Glutamatergic neuron (in vitro differentiated cells): ENCODE measurements around the gene MYH7B. TPM values are rescaled to one million over a fixed set of nuclear protein-coding genes. Genes with fewer than 3 reads are reported as not detected.

Source experiments
- DNase-seq: peaks from one replicate; pipeline ENCODE4 v3.0.0; 2022
- H3K27ac Mint-ChIP-seq: one replicate; pipeline ENCODE4 v1.8.0; 2020; ENCODE audit warnings: mild to moderate bottlenecking, mixed read lengths, inconsistent platforms; ENCODE audit not compliant: unreplicated experiment
- H3K27me3 Mint-ChIP-seq: one replicate; pipeline ENCODE4 v1.8.0; 2020; ENCODE audit warnings: mild to moderate bottlenecking, moderate library complexity, mixed read lengths, inconsistent platforms; ENCODE audit not compliant: unreplicated experiment
- H3K36me3 Mint-ChIP-seq: one replicate; pipeline ENCODE4 v1.8.0; 2020; ENCODE audit warnings: mild to moderate bottlenecking, mixed read lengths, inconsistent platforms; ENCODE audit not compliant: unreplicated experiment
- H3K4me1 Mint-ChIP-seq: one replicate; pipeline ENCODE4 v1.8.0; 2020; ENCODE audit warnings: mild to moderate bottlenecking, low read depth, mixed read lengths, inconsistent platforms; ENCODE audit not compliant: unreplicated experiment
- H3K4me3 Mint-ChIP-seq: one replicate; pipeline ENCODE4 v1.8.0; 2020; ENCODE audit warnings: mild to moderate bottlenecking, mixed read lengths, inconsistent platforms; ENCODE audit not compliant: unreplicated experiment
- H3K9me3 Mint-ChIP-seq: one replicate; pipeline ENCODE4 v1.8.0; 2020; ENCODE audit warnings: mild to moderate bottlenecking, moderate library complexity, mixed read lengths, inconsistent platforms; ENCODE audit not compliant: unreplicated experiment
- CTCF ChIP-seq: fragments of 200-600 bp; sonication (generic); IDR thresholded peaks from one replicate; pipeline ENCODE4 v1.5.0; 2021; ENCODE audit not compliant: partially characterized antibody, unreplicated experiment
- total RNA-seq: library from RNA; stranded (reverse); fragmentation: NEBNext Ultra II Directional; extraction: Animal tissue kit (Norgen Biotek cat#: 25700); gene quantifications from one replicate; pipeline ENCODE4 v1.2.1, GENCODE V29; 2021; ENCODE audit not compliant: unreplicated experiment

The MYH7B gene
- total RNA-seq, 1 donor from 2014 or later, result 1.5 TPM

GRCh38 chr20:34989670-34990069 is 34.0 kb downstream of the MYH7B start:
- peaks cover 5% of the 10 kb centered on the region for H3K4me1 Mint-ChIP-seq
- no peak for DNase-seq
- no peaks in the 10 kb centered on the region for H3K36me3 Mint-ChIP-seq
- TF ChIP-seq CTCF, result no peak
- peaks cover 7% of the 10 kb centered on the region for H3K27me3 Mint-ChIP-seq
- H3K9me3 Mint-ChIP-seq, result peaks cover 5% of the 10 kb centered on the region
- no peak overlapping the region for H3K4me3 Mint-ChIP-seq
- H3K27ac Mint-ChIP-seq, result no peak overlapping the region

GRCh38 chr20:34990231-34990630 is 34.6 kb downstream of the MYH7B start:
- no peak for DNase-seq
- no peak overlapping the region for H3K4me3 Mint-ChIP-seq
- peaks cover 5% of the 10 kb centered on the region for H3K9me3 Mint-ChIP-seq
- H3K4me1 Mint-ChIP-seq, result peaks cover 5% of the 10 kb centered on the region
- H3K36me3 Mint-ChIP-seq, result no peaks in the 10 kb centered on the region
- TF ChIP-seq CTCF, result no peak
- peaks cover 8% of the 10 kb centered on the region for H3K27me3 Mint-ChIP-seq
- no peak overlapping the region for H3K27ac Mint-ChIP-seq

GRCh38 chr20:34990661-34991214 is 35.1 kb downstream of the MYH7B start:
- H3K27ac Mint-ChIP-seq, result no peak overlapping the region
- DNase-seq, result no peak
- H3K4me1 Mint-ChIP-seq, result peaks cover 5% of the 10 kb centered on the region
- H3K36me3 Mint-ChIP-seq, result no peaks in the 10 kb centered on the region
- no peak overlapping the region for H3K4me3 Mint-ChIP-seq
- peaks cover 5% of the 10 kb centered on the region for H3K9me3 Mint-ChIP-seq
- no peak for TF ChIP-seq CTCF
- H3K27me3 Mint-ChIP-seq, result peaks cover 6% of the 10 kb centered on the region

GRCh38 chr20:34992751-34993417 is 37.2 kb downstream of the MYH7B start:
- peaks cover 3% of the 10 kb centered on the region for H3K27me3 Mint-ChIP-seq
- DNase-seq, result no peak
- no peaks in the 10 kb centered on the region for H3K36me3 Mint-ChIP-seq
- no peak for TF ChIP-seq CTCF
- peaks cover 5% of the 10 kb centered on the region for H3K4me1 Mint-ChIP-seq
- peaks cover 3% of the 10 kb centered on the region for H3K9me3 Mint-ChIP-seq
- no peak overlapping the region for H3K4me3 Mint-ChIP-seq
- no peak overlapping the region for H3K27ac Mint-ChIP-seq

GRCh38 chr20:34993941-34994508 is 38.4 kb downstream of the MYH7B start:
- TF ChIP-seq CTCF, result no peak
- no peak overlapping the region for H3K4me3 Mint-ChIP-seq
- peaks cover 2% of the 10 kb centered on the region for H3K4me1 Mint-ChIP-seq
- H3K27me3 Mint-ChIP-seq, result peaks cover 3% of the 10 kb centered on the region
- no peak overlapping the region for H3K27ac Mint-ChIP-seq
- H3K9me3 Mint-ChIP-seq, result peaks cover 3% of the 10 kb centered on the region
- H3K36me3 Mint-ChIP-seq, result no peaks in the 10 kb centered on the region
- DNase-seq, result no peak
